Endothelial cell of umbilical vein (primary cell): Measurements from ENCODE around the gene SLC25A48. TPM values are rescaled to one million over a fixed set of nuclear protein-coding genes. Genes with fewer than 3 reads are reported as not detected.

ENCODE experiments used
- BruUV-seq: library from RNA; stranded (reverse); fragments of 400-500 nt; replicated peaks from 2 replicates; lab custom pipeline; 2021; lab: Mats Ljungman, UMichigan
- CTCF ChIA-PET: fragments of 300-600, 350-600 bp; sonication (Branson Sonifier 250); formaldehyde crosslinking; loops from one replicate; lab custom pipeline; 2021; ENCODE audit warnings: antibody characterized with exemption, inconsistent platforms; lab: Charles Lee
- POLR2A ChIA-PET: fragments of 300-600, 350-600 bp; sonication (Branson Sonifier 250); formaldehyde crosslinking; loops from one replicate; lab custom pipeline; 2021; ENCODE audit warnings: antibody characterized with exemption, inconsistent platforms; lab: Charles Lee
- DNase-seq: peaks from one replicate; pipeline ENCODE4 v3.0.0-alpha.2; 2011; ENCODE audit warnings: low read depth, low spot score
- FAIRE-seq: peaks from 2 replicates; lab custom pipeline; 2011; peaks lifted over from hg19 to GRCh38; lab: Jason Lieb, UNC
- H2AFZ ChIP-seq: 2 replicates; pipeline ENCODE4 v1.6.0; 2012; ENCODE audit warnings: low read depth, low read length, control low read depth, inconsistent platforms
- H3K27ac ChIP-seq: 2 replicates; pipeline ENCODE4 v1.5.1; 2011; ENCODE audit warnings: low read depth, mild to moderate bottlenecking, control low read depth, low read length, moderate library complexity; ENCODE audit not compliant: insufficient read depth
- H3K27me3 ChIP-seq, 2 experiments: 2 replicates each; pipeline versions ENCODE4 v1.6.0 to v1.6.1; 2011; ENCODE audit warnings: low read length in 2 of 2, mixed read lengths in 1 of 2; ENCODE audit not compliant: control insufficient read depth in 2 of 2, insufficient read depth in 2 of 2
- H3K36me3 ChIP-seq, 2 experiments: 2 replicates in 1 of 2; 3 replicates in 1 of 2; pipeline ENCODE4 v1.5.1; 2011; ENCODE audit warnings: low read length in 2 of 2, mild to moderate bottlenecking in 1 of 2, moderate library complexity in 1 of 2; ENCODE audit not compliant: control insufficient read depth in 2 of 2, insufficient read depth in 2 of 2; ENCODE audit errors: extremely low read depth in 1 of 2
- H3K4me1 ChIP-seq: 3 replicates; pipeline ENCODE4 v1.5.1; 2011; ENCODE audit warnings: mild to moderate bottlenecking, low read length; ENCODE audit not compliant: control insufficient read depth, insufficient read depth; ENCODE audit errors: extremely low read depth
- H3K4me2 ChIP-seq: 2 replicates; pipeline ENCODE4 v1.6.1; 2011; ENCODE audit warnings: low read length, control low read depth, mixed read lengths; ENCODE audit not compliant: insufficient read depth
- H3K4me3 ChIP-seq, 3 experiments: fragments of 200-600 bp in 1 of 3; sonication (generic), shearing (Covaris generic) in 1 of 3; replicated peaks in 1 of 3; 2 replicates each; pipeline ENCODE4 v1.5.1; 2011 to 2016; ENCODE audit warnings: control low read depth in 3 of 3, low read length in 3 of 3, mild to moderate bottlenecking in 2 of 3, inconsistent platforms in 1 of 3, low read depth in 1 of 3, moderate library complexity in 1 of 3; ENCODE audit not compliant: insufficient read depth in 1 of 3
- H3K79me2 ChIP-seq: 2 replicates; pipeline ENCODE4 v1.6.0; 2012; ENCODE audit warnings: low read length, inconsistent platforms; ENCODE audit not compliant: control insufficient read depth, insufficient read depth
- H3K9ac ChIP-seq: replicated peaks from 2 replicates; pipeline ENCODE3; 2011; ENCODE audit warnings: low read length, control low read depth; ENCODE audit not compliant: insufficient read depth; ENCODE audit errors: extremely low read depth
- H3K9me1 ChIP-seq: replicated peaks from 3 replicates; pipeline ENCODE4 v1.6.0; 2011; ENCODE audit warnings: mild to moderate bottlenecking, low read length; ENCODE audit not compliant: control insufficient read depth, insufficient read depth; ENCODE audit errors: extremely low read depth
- H3K9me3 ChIP-seq: replicated peaks from 2 replicates; pipeline ENCODE4 v1.5.1; 2012; ENCODE audit warnings: low read length, inconsistent platforms; ENCODE audit not compliant: control insufficient read depth, insufficient read depth
- H4K20me1 ChIP-seq: replicated peaks from 2 replicates; pipeline ENCODE3; 2011; ENCODE audit warnings: mild to moderate bottlenecking, low read length; ENCODE audit not compliant: control insufficient read depth, insufficient read depth; ENCODE audit errors: extremely low read depth
- CTCF ChIP-seq, 2 donors: IDR thresholded peaks; 1 replicate in 1 of 2; 2 replicates in 1 of 2; pipeline ENCODE4 v1.5.1; 2011; ENCODE audit warnings: low read length in 2 of 2, mild to moderate bottlenecking in 2 of 2, moderate library complexity in 2 of 2, control low read depth in 1 of 2, inconsistent platforms in 1 of 2, low read depth in 1 of 2; ENCODE audit not compliant: insufficient read depth in 1 of 2; ENCODE audit errors: extremely low read depth in 1 of 2
- FOS ChIP-seq: IDR thresholded peaks from 2 replicates; pipeline ENCODE4 v1.6.1; 2011; ENCODE audit warnings: mild to moderate bottlenecking, low read length, moderate library complexity, borderline replicate concordance; ENCODE audit not compliant: insufficient read depth
- GATA2 ChIP-seq: IDR thresholded peaks from 2 replicates; pipeline ENCODE4 v1.7.0; 2011; ENCODE audit warnings: low read depth, mild to moderate bottlenecking, moderate library complexity, mixed read lengths, low read length; ENCODE audit not compliant: insufficient read length, insufficient read depth
- JUN ChIP-seq: IDR thresholded peaks from 2 replicates; pipeline ENCODE4 v1.6.1; 2011; ENCODE audit warnings: borderline replicate concordance, low read depth; ENCODE audit not compliant: insufficient read length, insufficient read depth
- MAX ChIP-seq: IDR thresholded peaks from 2 replicates; pipeline ENCODE4 v1.6.1; 2011; ENCODE audit not compliant: insufficient read depth, insufficient read length
- MYC ChIP-seq: IDR thresholded peaks from one replicate; pipeline ENCODE4 v1.6.1; 2011; ENCODE audit warnings: mild to moderate bottlenecking, low read depth, low read length
- POLR2AphosphoS5 ChIP-seq: IDR thresholded peaks from 2 replicates; pipeline ENCODE4 v1.6.1; 2012; ENCODE audit warnings: low read depth, mild to moderate bottlenecking, control low read depth, low read length, moderate library complexity; ENCODE audit not compliant: insufficient read depth
- dilution Hi-C: fragments of 300-500 bp; cut with MboI; formaldehyde crosslinking; loops from one replicate; pipeline ENCODE4 v1.15.0; 2019; ENCODE audit warnings: low sequenced_read_pairs; ENCODE audit not compliant: extremely low pct_ligation_motif_present
- intact Hi-C: fragments of 100-400 bp; cut with micrococcal nuclease; formaldehyde crosslinking; loops from one replicate; pipeline ENCODE4 v1.10.0; 2022
- polyA plus RNA-seq, 4 experiments: library from polyadenylated mRNA; depleted of rRNA in 3 of 4; stranded (reverse) in 3 of 4; unstranded in 1 of 4; fragments of >200 nt; gene quantifications; 2 replicates each; pipeline versions ENCODE4 v1.2.1 to v1.2.3, GENCODE V29; 2011 to 2012; ENCODE audit warnings: missing spikeins in 1 of 4
- total RNA-seq: library from RNA; stranded (reverse); gene quantifications from 2 replicates; pipeline ENCODE4 v1.2.3, GENCODE V29; 2021

The SLC25A48 gene
- total and polyA plus RNA-seq, 2 donors (not counting 3 experiments of a cell fraction or from before 2014, with no cell fraction given), result not detected

GRCh38 chr5:135859641-135860040 lies 25.2 kb downstream of the SLC25A48 start:
- dilution Hi-C loops (no loop called here), intact Hi-C loops (no loop called here)
- Histone ChIP-seq H3K79me2 (no peaks in the 10 kb centered on the region), H3K9me1 (no peaks in the 10 kb centered on the region), H4K20me1 (no peaks in the 10 kb centered on the region), H3K36me3 (no peaks in the 10 kb centered on the region), H3K9me3 (no peaks in the 10 kb centered on the region), H3K4me1 (no peaks in the 10 kb centered on the region), H3K9ac (no peak overlapping the region), H3K27me3 (peaks cover 0 to 2% of the 10 kb centered on the region in 2 experiments), H2AFZ (no peak overlapping the region), H3K4me3 (no peak overlapping the region), H3K4me2 (no peak overlapping the region), H3K27ac (no peak overlapping the region)
- no TSS peak for BruUV-seq
- TF ChIP-seq MYC (no peak), FOS (no peak), GATA2 (no peak)
- no peak for DNase-seq
- ChIA-PET POLR2A (no interaction called here), CTCF (no interaction called here)
- no peak for FAIRE-seq

GRCh38 chr5:135861641-135862040 lies 27.2 kb downstream of the SLC25A48 start:
- no peaks in the 10 kb centered on the region for H3K79me2 ChIP-seq
- H3K4me2 ChIP-seq, result no peak overlapping the region
- intact Hi-C loops, result no loop called here
- H3K9ac ChIP-seq, result no peak overlapping the region
- H3K4me3 ChIP-seq, result no peak overlapping the region
- peaks cover 0 to 2% of the 10 kb centered on the region in 2 experiments for H3K27me3 ChIP-seq
- POLR2A ChIA-PET, result no interaction called here
- H3K4me1 ChIP-seq, result no peaks in the 10 kb centered on the region
- no peaks in the 10 kb centered on the region for H4K20me1 ChIP-seq
- H3K9me1 ChIP-seq, result no peaks in the 10 kb centered on the region
- no TSS peak for BruUV-seq
- no peak overlapping the region for H3K27ac ChIP-seq
- H3K36me3 ChIP-seq, result no peaks in the 10 kb centered on the region
- H3K9me3 ChIP-seq, result no peaks in the 10 kb centered on the region
- FAIRE-seq, result no peak
- no peak for TF ChIP-seq MYC
- no peak for TF ChIP-seq CTCF (IDR thresholded peaks at IDR 0.05; ENCODE audit: extremely low read depth in 1 of 2, insufficient read depth in 1 of 2, low read depth in 1 of 2, low read length in 2 of 2)
- no peak for TF ChIP-seq POLR2AphosphoS5
- TF ChIP-seq JUN, result no peak
- TF ChIP-seq MAX, result no peak
- no peak for TF ChIP-seq GATA2
- TF ChIP-seq FOS, result no peak
- no peak for DNase-seq
- no peak overlapping the region for H2AFZ ChIP-seq
- dilution Hi-C loops, result no loop called here
- CTCF ChIA-PET, result interaction anchor here (0.7 kb wide), 1 partner anchor 31 kb away, joined by 3 read pairs; no protein-coding TSS in a partner anchor
